ENCODE data around the gene MAMDC2.

- no peak for TF ChIP-seq CTCF (IDR thresholded peaks at IDR 0.05; ENCODE audit: low read depth, low read length)
- no peak for TF ChIP-seq POLR2A (IDR thresholded peaks at IDR 0.05; ENCODE audit: extremely low read depth, insufficient read length)
- no peak for TF ChIP-seq MYC (IDR thresholded peaks at IDR 0.05; ENCODE audit: low read depth, low read length)
Observed at GRCh38 chr9:70156729-70157128, 113.1 kb downstream of the MAMDC2 start.

Data from NB4 (cell line).